Mucosa of descending colon (tissue), 3 donors: ENCODE results near the gene SERPINB11. TPM values are rescaled to one million over a fixed set of nuclear protein-coding genes. Genes with fewer than 3 reads are reported as not detected.

Experiments
- ATAC-seq: fragments of 200-7000 bp; cut with Tn5 transposase; one replicate; pipeline ENCODE4 v1.9.1; 2020; ENCODE audit warnings: mild to moderate bottlenecking, moderate library complexity
- DNase-seq, 3 donors: peaks; one replicate each; pipeline ENCODE4 v3.0.0-alpha.2; 2020
- H3K36me3 ChIP-seq: fragments of 200-600 bp; one replicate; pipeline ENCODE4 v1.8.0; 2021; ENCODE audit warnings: low read depth, mild to moderate bottlenecking
- H3K4me1 ChIP-seq: fragments of 200-600 bp; one replicate; pipeline ENCODE4 v1.8.0; 2021; ENCODE audit warnings: low read depth, mild to moderate bottlenecking
- H3K4me3 ChIP-seq: fragments of 200-600 bp; one replicate; pipeline ENCODE4 v1.8.0; 2021; ENCODE audit warnings: mild to moderate bottlenecking
- H3K9me3 ChIP-seq: fragments of 200-600 bp; one replicate; pipeline ENCODE4 v1.8.0; 2021; ENCODE audit warnings: mild to moderate bottlenecking
- CTCF ChIP-seq: fragments of 200-600 bp; IDR thresholded peaks from one replicate; pipeline ENCODE4 v1.8.0; 2022; ENCODE audit warnings: antibody characterized with exemption, mild to moderate bottlenecking
- intact Hi-C, 2 donors: fragments of 100-400 bp; cut with DNase I in 1 of 2; cut with micrococcal nuclease in 1 of 2; formaldehyde crosslinking; loops; one replicate each; pipeline versions ENCODE4 v1.11.0 to v1.11.1; 2022; cut with DNase I, micrococcal nuclease
- total RNA-seq, 3 donors: library from RNA; stranded (reverse); fragmentation: NEBNext Ultra II Directional in 2 of 3; extraction: Animal tissue kit (Norgen Biotek cat#: 25700) in 2 of 3; gene quantifications; one replicate each; pipeline versions ENCODE4 v1.2.1 to v1.2.4, GENCODE V29; 2021 to 2023
- donor health status: DM: no; HTN: no; CAD: no; lungs with moderate emphysema.
- donor health status: DM: no; HTN: no; CAD: no.
- donor health status: DM: no; HTN: yes; CAD: no.

SERPINB11 gene
- total RNA-seq, 3 donors from 2014 or later, result not detected

- TF ChIP-seq CTCF, result no peak
- intact Hi-C loops, result no loop called here
- H3K4me3 ChIP-seq, result no peak overlapping the region
- ATAC-seq, result no peak
- no peaks in the 10 kb centered on the region for H3K9me3 ChIP-seq
- no peak for DNase-seq
- no peaks in the 10 kb centered on the region for H3K36me3 ChIP-seq
- no peaks in the 10 kb centered on the region for H3K4me1 ChIP-seq
Measured at GRCh38 chr18:63707816-63708215, 5.1 kb downstream of the SERPINB11 start.

- no peak for TF ChIP-seq CTCF
- no peaks in the 10 kb centered on the region for H3K36me3 ChIP-seq
- no peaks in the 10 kb centered on the region for H3K4me1 ChIP-seq
- peaks cover 6% of the 10 kb centered on the region for H3K9me3 ChIP-seq
- ATAC-seq (no peak), DNase-seq (no peak)
- intact Hi-C loops, result no loop called here
- no peak overlapping the region for H3K4me3 ChIP-seq
Measured at GRCh38 chr18:63708650-63709049, 5.9 kb downstream of the SERPINB11 start.

DNA sequence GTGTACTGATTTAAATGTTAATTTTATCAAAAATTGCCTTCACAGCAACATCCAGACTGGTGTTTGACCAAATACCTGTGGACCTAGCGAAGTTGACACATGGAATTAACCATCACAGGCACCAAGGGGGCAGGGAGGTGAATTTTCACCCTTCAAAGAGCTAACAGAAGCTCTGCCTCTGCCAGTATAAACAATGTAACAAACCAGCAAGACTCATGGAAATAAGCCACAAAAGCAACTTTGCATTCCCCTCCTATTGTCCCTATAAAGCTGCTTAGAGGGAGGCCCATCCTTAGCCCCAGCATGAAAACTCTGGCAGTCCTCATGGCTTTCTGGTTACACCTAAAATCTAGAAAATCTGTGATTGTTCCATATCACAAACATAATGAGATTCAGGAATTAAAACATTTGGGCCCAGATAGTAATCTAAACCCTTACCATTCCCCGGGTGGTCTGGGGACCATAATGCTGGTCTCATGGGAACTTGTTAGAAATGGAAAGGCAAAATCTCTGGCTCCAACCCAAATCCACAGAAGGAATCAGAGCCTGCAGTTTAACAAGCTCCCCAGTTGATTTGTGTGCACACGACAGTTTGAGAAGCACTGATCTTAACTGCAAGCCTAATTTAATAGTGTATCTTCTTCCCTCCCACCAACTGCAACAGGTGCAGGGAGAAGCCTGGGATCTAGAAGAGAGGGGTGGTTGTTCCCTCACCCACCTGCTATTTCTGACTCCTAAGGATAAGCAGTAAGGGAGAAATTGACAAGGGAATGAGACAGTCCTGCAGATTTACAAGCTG is 23.1 kb downstream of the SERPINB11 start:
- DNase-seq, result no peak
- Histone ChIP-seq H3K4me1 (no peaks in the 10 kb centered on the region), H3K9me3 (no peaks in the 10 kb centered on the region), H3K36me3 (no peaks in the 10 kb centered on the region), H3K4me3 (no peak overlapping the region)
- no peak for ATAC-seq
- no peak for TF ChIP-seq CTCF
- intact Hi-C loops, result no loop called here

DNA sequence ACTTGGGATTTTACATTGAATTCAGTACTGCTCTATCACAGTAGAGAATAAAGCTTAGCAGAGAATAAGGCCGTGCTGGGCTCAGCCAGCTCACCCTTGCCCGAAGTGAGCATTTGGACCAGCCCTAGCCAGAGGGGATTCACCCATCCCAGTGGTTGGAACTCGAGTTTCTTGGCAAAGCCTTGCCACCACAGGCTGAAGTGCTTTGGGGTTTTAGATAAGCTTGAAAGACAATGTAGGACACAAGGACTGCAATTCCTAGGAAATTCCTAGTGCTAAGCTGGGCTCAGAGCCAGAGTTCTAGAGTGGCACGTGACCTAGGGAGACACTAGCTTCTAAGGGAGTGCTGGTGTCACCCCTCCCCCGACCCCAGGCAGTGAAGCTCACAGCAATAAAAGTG is 28.0 kb downstream of the SERPINB11 start:
- no peaks in the 10 kb centered on the region for H3K9me3 ChIP-seq
- no peaks in the 10 kb centered on the region for H3K4me1 ChIP-seq
- H3K36me3 ChIP-seq, result no peaks in the 10 kb centered on the region
- intact Hi-C loops, result no loop called here
- no peak for DNase-seq
- ATAC-seq, result no peak
- no peak for TF ChIP-seq CTCF
- H3K4me3 ChIP-seq, result no peak overlapping the region

DNA sequence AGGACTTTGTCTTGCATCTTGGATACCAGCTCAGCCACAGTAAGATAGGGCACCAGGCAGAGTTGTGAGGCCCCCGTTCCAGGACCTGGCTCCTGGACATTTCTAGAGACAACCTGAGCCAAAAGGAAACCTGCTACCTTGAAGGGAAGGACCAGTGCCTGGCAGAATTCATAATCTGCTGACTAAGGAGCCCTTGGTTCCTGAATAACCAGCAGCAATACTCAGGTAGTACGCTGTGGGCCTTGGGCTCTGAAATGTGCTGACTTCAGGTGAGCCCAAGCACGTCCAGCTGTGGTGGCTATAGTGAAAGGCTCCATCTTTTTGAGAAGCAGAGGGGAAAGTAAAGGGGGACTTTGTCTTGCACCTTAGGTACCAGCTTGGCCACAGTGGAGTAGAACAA is 28.5 kb downstream of the SERPINB11 start:
- ATAC-seq (no peak), DNase-seq (no peak)
- intact Hi-C loops, result no loop called here
- H3K36me3 ChIP-seq, result no peaks in the 10 kb centered on the region
- no peaks in the 10 kb centered on the region for H3K9me3 ChIP-seq
- no peak for TF ChIP-seq CTCF
- no peak overlapping the region for H3K4me3 ChIP-seq
- H3K4me1 ChIP-seq, result no peaks in the 10 kb centered on the region

DNA sequence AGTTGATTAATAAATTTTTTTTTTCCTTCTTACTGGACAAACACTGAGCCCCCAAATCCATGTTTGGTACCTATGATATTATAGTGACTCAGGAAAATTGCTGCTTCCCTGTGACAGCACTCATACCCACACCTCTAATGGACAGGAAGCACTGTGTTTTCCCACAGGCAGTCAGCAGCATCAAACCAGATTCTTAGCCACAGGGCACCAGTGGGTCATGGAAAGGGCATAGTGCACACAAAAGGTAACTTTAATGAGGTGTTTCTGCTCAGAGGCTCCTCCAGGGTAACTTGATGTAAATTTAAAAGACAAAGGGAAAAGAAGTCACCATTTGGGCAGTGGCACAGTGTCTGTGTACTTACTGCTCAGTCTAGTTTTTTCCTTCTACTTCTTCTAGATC is 34.1 kb downstream of the SERPINB11 start:
- ATAC-seq (no peak), DNase-seq (no peak)
- intact Hi-C loops, result no loop called here
- no peaks in the 10 kb centered on the region for H3K36me3 ChIP-seq
- no peaks in the 10 kb centered on the region for H3K4me1 ChIP-seq
- no peak for TF ChIP-seq CTCF
- no peaks in the 10 kb centered on the region for H3K9me3 ChIP-seq
- H3K4me3 ChIP-seq, result no peak overlapping the region
